Measurements from ENCODE around the gene MDP1.

The MDP1 gene

DNA sequence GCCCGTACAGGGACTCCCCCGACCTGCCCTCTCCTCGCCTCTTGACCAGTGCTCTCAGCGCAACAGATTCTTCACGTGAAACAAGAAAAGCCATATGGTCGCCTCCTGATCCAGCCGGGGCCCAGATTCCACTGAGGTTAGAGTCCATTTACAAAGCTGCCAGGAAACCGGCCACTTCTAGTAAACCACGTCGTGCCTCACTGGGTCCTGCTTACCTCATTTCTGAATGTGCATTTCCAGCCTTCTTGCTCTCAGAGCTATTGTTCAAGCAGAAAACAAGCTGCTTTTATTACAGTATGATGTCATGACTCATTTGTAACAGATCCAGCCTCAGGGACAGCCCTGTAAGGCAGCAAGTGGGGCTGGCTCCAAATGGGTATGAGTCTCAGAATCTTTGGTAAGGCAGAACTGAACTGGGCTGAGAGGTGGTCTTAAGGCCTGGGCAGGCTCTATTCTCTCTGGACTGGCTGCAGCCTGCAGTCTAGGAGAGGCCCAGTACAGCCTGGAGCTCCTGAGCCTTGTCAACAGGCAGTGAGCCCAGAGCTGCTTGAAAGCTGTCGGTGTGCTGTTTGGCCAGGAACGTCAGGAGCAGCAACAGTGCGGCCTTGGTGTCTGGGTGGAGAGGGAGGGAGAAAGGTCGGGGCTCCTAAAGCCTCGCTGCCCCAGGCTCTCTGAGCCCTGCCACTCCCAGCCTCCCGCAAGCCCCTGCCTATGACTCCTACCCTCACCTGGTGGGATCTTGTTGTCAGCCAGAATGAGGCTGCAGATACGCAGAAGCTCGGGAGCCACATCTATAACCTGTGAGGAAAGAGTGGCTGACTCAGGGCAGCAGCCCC lies 35.7 kb downstream of the MDP1 start:
- no peak for DNase-seq

- no peak for DNase-seq
These were observed 36.4 kb downstream of the MDP1 start for GRCh38 chr14:24179294-24179960.

DNA sequence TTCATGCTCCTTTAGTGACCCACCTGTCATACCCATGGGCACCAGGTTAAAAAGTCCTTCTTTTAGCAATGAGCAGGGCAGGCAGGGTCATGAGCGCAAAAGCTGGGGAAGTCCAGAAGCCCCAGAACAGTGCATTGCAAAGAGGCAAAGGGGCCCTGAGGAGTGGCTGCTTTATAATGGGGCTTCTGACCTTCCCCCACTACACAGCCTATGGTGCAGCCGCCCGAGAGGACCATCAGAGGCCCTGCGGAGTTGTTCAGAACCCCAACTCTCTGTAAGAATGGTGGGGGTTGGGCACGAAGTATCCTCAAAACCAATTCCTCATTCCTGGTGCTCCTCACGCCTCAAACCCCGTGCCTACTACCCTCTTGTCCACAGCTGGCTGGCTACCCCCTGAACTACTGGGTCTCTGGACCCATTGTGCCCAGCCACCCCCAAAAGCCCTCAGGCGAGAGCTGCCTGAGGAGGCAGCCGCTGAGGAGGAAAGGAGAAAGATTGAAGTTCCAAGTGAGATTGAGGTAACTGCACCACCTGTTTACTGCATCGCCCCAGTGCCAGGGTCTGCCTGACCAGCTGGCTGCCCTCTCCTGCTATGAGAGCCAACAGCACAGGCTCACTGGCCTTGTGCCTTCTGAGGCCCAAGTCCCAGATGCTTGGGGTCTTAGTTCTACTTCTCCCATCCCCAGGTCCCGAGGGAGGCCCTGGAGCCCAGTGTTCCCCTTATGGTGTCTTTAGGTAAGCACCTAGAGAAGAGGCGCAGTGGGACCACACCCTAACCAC lies 37.3 kb downstream of the MDP1 start:
- DNase-seq, result no peak

- DNase-seq, result no peak
These were observed 38.0 kb downstream of the MDP1 start for GRCh38 chr14:24177891-24178290.

- no peak for DNase-seq
These were observed 38.6 kb downstream of the MDP1 start for GRCh38 chr14:24177041-24177825.

DNA sequence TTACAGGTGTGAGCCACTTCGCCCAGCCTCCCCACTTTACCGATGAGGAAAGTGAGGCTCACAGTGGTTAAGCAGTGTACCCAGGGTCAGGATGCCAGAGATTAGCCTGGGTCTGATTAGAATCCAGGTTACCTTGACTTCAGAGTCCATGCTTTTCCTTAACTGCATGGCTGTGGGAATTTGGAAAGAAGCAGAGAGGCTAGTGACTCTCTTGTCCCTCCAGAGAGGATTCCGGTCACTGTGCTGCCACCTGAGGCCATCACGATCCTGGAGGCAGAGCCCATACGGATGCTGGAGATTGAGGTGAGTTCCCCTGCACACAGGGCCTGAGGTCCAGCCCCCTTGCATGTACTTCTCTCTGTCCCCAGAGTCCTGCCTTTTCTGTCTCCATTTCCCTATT lies 39.3 kb downstream of the MDP1 start:
- no peak for DNase-seq

DNA sequence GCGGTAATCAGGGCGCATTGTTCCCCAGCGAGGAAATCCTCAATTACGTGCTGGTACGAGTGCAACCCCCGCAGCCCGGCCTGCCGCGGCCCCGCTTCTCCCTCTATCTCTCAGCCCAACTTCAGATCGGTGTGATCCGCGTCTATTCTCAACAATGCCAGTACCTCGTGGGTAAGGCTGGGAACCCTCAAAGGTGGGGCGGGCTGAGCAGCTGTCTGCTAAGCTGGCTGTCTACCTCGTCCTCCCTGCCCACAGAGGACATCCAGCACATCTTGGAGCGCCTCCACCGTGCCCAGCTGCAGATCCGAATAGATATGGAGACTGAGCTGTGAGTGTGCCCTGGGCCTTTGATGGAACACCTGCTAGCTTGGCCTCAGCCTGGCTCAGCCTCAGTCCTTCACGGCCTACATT lies 43.0 kb downstream of the MDP1 start:
- no peak for DNase-seq

DNA sequence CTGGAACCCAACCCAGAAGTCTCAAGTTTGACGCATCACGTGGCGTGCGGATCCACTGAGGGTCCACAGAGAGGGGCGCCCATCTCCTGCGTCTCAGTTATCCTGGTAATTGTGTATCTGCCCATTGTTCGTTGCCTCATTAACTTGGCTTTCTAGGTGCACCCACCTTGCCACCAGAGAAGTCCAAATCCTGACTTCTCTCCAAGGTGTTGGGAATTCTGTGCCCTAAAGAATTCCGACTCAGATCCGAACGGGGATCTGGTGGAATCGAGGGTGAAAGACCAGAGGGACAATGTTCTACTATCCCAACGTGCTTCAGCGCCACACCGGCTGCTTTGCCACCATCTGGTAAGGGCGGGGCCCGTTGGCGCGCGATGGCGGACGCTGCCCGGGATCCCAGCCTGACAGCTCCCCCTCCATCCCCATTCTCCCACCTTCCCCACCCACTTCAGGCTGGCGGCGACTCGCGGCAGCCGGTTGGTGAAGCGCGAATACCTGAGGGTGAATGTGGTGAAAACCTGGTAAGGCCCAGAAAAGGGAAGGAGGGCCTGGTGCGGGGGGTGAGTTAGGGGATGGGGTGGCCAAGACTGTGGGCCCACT lies 43.5 kb downstream of the MDP1 start:
- no peak for DNase-seq

DNA sequence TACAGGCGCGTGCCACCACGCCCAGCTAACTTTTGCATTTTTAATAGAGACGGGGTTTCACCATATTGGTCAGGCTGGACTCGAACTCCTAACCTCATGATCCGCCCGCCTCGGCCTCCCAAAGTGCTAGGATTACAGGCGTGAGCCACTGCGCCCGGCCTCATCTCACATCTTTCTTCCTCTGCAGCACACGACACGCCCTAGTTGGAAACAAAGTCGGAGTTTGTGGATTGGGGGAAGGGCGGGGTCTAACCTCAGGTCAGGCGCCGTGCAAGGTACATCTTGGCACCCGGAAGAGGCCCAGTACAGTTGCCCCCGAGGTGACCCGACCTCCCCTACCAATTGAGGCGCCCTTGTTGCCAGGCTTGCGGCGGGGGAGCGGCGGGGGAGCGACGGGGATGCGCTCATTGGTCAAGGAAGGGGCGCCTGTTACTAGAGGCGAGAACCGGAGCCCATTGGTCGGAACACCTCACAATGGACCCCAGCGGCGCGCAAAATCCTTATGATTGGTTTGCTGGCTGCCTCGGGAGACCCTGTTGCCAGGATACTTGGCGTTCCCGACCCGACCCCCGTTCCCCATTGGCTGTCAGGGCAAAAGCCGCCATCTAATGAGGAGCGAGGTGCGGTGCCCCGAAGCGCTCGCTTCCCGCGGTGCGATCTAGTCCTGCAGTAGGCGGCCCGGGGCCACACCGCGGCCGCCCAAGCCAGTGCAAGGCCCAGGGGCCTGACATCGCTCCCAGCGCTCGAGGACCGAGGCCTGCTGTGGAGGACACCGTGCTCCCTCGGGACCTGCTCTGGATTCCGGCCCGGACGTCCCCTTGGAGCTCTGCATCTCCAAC lies 44.2 kb downstream of the MDP1 start, which contains the start of gene REC8:
TSS of gene REC8 (plus strand) at position 659 of the 839 bp plus-strand sequence. CDS start 473 bp downstream, outside the sequence.
- DNase-seq, result no peak

GRCh38 chr14:24167469-24168114 lies 48.3 kb downstream of the MDP1 start:
- DNase-seq, result no peak

GRCh38 chr14:24165785-24166184 lies 50.1 kb downstream of the MDP1 start:
- DNase-seq, result no peak

DNA sequence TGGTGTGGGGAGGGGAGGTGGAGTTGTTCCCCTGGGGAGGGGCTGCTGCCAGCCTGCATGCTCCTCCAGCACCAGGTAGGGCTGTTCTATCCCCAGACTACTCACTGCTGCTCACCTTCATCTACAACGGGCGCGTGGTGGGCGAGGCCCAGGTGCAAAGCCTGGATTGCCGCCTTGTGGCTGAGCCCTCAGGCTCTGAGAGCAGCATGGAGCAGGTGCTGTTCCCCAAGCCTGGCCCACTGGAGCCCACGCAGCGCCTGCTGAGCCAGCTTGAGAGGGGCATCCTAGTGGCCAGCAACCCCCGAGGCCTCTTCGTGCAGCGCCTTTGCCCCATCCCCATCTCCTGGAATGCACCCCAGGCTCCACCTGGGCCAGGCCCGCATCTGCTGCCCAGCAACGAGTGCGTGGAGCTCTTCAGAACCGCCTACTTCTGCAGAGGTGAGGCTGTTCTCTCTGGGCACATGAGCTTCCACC lies 51.3 kb downstream of the MDP1 start:
- DNase-seq, result no peak
